ENCODE data around the gene PSORS1C1. TPM values are rescaled to one million over a fixed set of nuclear protein-coding genes. Genes with fewer than 3 reads are reported as not detected.

PSORS1C1 gene
- under 1 TPM; 0.33 to 0.94 (median 0.50) TPM for total RNA-seq

- no peak for TF ChIP-seq CTCF (IDR thresholded peaks at IDR 0.05; ENCODE audit: low read depth)
Measured at GRCh38 chr6:31114541-31114878, at the start of gene PSORS1C1. PSORS1C1 (plus strand) TSS chr6:31114800; CDS start chr6:31129633, 14,833 bp downstream.

GRCh38 chr6:31065556-31065955 is 49.0 kb upstream of the PSORS1C1 start:
- no peak for TF ChIP-seq CTCF (IDR thresholded peaks at IDR 0.05; ENCODE audit: low read depth)

GRCh38 chr6:31068669-31069340 is 45.8 kb upstream of the PSORS1C1 start:
- TF ChIP-seq CTCF (IDR thresholded peaks at IDR 0.05; ENCODE audit: low read depth) = no peak

- no peak for TF ChIP-seq CTCF (IDR thresholded peaks at IDR 0.05; ENCODE audit: low read depth)
Measured at GRCh38 chr6:31070711-31071197, 43.8 kb upstream of the PSORS1C1 start.

- TF ChIP-seq CTCF (IDR thresholded peaks at IDR 0.05; ENCODE audit: low read depth) = no peak
Measured at GRCh38 chr6:31074401-31074800, 40.2 kb upstream of the PSORS1C1 start.

- no peak for TF ChIP-seq CTCF (IDR thresholded peaks at IDR 0.05; ENCODE audit: low read depth)
Measured at GRCh38 chr6:31075528-31075927, 39.1 kb upstream of the PSORS1C1 start.

GRCh38 chr6:31076611-31077010 is 38.0 kb upstream of the PSORS1C1 start:
- no peak for TF ChIP-seq CTCF (IDR thresholded peaks at IDR 0.05; ENCODE audit: low read depth)

All from subcutaneous adipose tissue (tissue), 4 donors.